ENCODE data around the gene NTM.
"Not testable (repeated sequence)": the region's sequence is repeated elsewhere in the genome, so short reads cannot be mapped to it uniquely, and the experiment has no call there.

Gene NTM

GRCh38 chr11:131422496-131422895 is 52.1 kb downstream of the NTM start:
- DNase-seq = no peak

DNA sequence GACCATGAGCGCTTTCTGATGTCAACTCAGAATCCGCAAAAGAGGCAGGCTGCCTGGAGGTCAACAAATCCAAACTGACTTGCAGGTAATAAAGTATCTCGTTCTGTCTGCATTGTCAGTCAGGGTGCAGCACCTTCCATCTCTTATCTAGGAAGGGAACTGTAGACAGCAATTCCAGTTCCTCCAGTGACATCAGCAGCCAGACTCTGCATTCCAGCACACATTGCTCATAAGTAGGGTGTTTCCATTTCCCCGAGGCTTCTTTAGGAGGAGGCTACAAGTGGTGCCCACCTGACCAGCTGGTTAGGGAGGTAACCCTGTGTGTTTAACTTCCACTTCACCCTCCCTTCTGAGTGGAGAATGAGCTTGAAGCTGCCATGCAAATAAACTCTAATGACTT is 53.3 kb downstream of the NTM start:
- no peak for DNase-seq

GRCh38 chr11:131424257-131424876 is 54.0 kb downstream of the NTM start:
- DNase-seq = not testable (repeated sequence)

GRCh38 chr11:131425285-131425684 is 54.9 kb downstream of the NTM start:
- DNase-seq = no peak

- DNase-seq = no peak
Measured at GRCh38 chr11:131428853-131429252, 58.4 kb downstream of the NTM start.

DNA sequence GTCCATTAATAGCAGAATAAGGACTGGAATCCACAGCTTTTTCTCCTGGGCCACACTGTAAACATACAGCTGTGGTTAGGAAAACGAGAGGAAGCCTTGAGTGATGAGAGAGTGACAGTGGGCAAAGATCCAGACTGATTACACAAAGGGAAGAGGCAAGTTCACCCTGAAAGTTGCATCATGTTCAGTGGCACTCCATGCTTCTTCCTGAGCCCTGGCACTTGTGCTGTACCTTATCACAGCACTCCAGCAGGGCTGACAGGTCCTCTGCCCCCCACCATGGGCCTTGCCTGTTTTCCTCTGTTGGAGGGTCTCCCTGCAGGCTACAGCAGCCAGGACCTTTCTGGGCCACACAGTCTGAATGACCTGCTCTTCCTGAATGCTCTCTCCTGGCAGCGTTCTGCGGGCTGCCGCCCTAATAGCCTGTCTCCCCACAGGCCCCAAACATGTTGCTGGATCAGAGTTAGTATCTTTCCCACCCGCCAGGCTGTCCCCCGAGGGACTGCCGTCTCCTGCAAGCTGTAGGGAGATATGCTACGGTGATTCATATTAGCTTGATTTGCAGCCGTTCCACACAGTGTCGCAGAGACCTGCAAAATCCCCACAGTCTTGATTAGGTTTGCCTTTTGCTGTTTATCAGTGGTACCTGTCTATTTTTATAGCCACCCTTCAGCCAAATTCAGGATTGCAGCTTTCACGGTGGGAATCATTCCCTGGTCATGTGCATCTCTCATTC is 60.2 kb downstream of the NTM start:
- DNase-seq = no peak

GRCh38 chr11:131441051-131441810 is 70.8 kb downstream of the NTM start:
- DNase-seq = no peak

GRCh38 chr11:131446590-131447275 is 76.3 kb downstream of the NTM start:
- DNase-seq = no peak

DNA sequence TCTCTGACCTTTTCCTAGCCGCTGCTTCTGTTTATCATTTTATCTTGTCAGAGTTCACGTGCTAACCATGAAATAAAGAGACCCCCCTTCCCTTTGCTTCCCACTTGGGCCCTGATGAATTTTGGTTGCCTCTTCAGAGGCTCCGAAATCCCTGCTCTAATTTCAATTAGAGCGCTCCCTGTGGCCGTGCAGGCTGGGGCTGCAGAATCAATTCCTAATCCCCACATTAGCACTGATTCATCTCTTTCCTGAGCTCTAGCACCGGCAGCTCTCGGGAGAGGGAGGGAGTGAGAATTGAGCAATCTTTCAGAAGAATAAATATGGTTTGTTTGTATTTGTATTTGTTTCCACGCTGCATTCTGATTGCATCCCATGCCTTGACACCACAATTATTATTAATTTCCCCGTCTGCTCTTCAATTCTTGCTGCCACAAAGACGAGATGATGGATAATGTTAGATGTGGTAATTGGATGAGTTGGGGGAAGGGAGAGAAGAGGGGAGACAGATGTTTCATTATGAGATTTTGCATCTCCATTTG is 76.9 kb downstream of the NTM start:
- no peak for DNase-seq

- no peak for DNase-seq
Measured at GRCh38 chr11:131447898-131448297, 77.5 kb downstream of the NTM start.

DNA sequence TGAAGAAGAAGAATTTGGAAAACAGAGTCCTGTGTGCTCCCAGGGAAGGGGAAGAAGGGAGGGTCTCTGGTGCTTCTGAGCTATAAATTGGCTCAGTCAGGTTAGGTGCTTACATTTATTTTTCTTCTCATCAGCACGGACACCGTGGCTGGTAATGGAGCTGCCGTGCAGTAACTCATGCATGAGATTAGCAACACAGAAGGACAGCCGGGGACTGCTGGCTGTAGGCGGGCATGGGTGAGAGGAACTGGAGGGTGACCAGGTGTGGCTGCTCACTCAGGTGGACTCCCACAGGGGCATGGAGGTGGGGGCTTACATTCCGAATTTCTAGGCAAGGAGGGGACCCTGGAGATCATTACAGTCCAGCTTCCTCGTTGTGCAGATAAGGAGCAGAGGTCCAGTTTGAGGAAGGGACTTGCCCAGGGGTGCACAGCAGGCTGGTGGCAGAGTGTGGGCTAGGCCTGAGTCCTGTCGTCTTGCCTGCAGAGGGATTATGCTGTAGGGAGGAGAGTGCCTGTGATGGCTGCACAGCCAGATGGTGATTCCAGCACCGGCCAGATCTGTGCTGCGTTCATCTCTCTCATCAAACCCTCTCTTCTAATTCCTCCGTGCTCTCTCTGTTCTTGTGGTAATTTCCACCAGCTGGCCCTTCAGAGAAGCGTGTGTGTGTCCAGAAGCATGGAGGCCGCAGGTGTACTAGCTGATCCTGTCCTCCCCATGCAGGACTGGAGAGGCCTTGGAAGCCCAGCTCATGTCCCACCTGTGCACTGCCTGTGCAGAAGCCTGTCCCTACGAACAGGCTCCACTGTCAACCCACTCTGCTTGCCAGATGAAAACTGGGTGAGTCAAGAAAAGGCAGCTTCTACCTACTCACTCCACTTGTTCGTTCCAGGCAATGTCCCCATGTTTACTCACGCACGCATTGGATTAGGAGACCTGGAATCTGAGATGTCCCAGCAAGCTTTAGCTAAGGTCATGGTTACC is 78.9 kb downstream of the NTM start:
- no peak for DNase-seq

- no peak for DNase-seq
Measured at GRCh38 chr11:131454490-131454889, 84.1 kb downstream of the NTM start.

DNA sequence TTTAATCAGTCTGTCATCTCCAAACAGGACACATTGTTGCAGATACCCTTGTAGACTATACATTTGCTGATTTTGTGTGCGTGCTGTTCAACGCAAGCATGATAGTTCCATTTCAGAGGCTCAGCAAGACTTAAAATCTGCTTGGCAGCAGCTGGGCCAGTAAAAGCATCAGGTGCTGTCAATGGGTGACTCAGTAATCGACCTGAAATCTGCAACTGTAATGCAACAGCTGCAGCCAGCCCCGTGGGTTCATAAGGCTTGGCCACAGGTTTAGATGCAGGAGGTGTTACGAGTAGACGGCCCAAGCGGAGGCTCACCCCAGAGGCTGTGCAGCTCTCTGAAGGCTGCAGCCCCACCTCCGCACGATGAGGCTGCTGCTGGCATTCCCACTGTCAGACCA is 84.6 kb downstream of the NTM start:
- no peak for DNase-seq

- DNase-seq = no peak
Measured at GRCh38 chr11:131455843-131456704, 85.7 kb downstream of the NTM start.

DNA sequence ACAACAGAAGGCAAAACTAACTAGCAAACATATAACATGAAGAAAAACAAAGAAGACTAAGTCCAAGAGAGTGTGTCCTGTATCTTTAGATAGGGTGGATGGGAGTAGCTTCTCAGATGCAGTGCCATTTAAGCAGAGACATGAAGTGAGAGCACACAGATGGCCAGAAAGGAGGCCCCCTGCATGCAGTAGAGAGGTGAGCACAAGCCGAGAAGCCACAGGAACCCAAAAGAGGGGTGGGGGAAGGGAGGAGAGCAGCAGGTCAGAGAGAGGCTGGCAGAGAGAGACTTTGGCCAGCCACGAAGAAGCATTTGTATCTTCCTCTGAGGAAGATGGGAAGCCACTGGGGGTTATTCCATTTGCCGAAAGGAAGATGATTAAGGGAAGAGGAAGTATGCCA is 86.7 kb downstream of the NTM start:
- no peak for DNase-seq

DNA sequence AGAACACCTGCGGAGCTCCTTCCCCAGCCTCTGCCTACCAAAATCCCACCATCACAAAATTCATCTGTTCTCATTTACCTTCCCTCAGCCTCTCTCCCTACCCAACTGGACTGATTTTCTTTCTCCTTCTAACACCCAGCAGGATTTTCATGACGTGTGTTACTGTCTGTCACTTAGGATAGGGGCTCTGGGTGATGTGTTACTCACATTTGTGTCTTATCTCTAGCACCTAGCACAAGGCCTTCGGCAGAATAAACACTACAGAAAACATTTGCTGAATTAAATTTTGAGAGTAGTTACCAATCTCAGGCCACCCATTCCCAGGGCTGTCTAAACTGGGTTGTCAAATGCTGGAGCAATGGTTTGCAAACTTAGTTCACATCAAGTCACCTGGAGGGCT is 88.0 kb downstream of the NTM start:
- no peak for DNase-seq

DNA sequence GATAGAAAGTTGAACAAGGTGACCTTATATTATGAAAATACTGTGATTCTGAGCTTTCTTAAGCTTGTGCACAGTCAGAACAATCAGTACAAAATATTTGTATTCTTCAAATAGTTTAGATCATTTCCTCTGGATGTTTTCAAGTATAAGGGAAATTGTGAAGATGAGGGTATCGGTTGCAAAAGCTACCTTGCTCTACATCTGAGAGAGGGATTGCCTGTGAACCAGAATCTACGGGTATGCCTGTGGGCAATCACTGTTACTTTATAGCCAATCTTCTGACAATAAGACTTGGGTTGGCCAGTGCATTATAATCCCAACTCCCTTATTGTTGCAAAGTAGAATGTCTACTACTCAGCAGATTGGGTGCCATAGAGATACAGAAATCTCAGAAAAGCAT is 90.5 kb downstream of the NTM start:
- DNase-seq = no peak

GRCh38 chr11:131462622-131463021 is 92.2 kb downstream of the NTM start:
- no peak for DNase-seq

- DNase-seq = no peak
Measured at GRCh38 chr11:131463162-131463561, 92.7 kb downstream of the NTM start.

- no peak for DNase-seq
Measured at GRCh38 chr11:131463649-131464425, 93.4 kb downstream of the NTM start.
